ENCODE measurements around the gene VIT.

VIT gene

GRCh38 chr2:36750101-36750500, 53.6 kb downstream of the VIT start:
- DNase-seq (ENCODE audit: low read depth): no peak
- no peak for TF ChIP-seq CTCF (IDR thresholded peaks at IDR 0.05; ENCODE audit: control insufficient read depth, insufficient read depth, low read depth, low read length, missing control alignments)
- H3K4me3 ChIP-seq (ENCODE audit: control insufficient read depth, low read depth, low read length): no peak overlapping the region

GRCh38 chr2:36753706-36754221, 57.3 kb downstream of the VIT start:
- no peak overlapping the region for H3K4me3 ChIP-seq (ENCODE audit: control insufficient read depth, low read depth, low read length)
- no peak for DNase-seq (ENCODE audit: low read depth)
- TF ChIP-seq CTCF (IDR thresholded peaks at IDR 0.05; ENCODE audit: control insufficient read depth, insufficient read depth, low read depth, low read length, missing control alignments): no peak

GRCh38 chr2:36754578-36754977, 58.1 kb downstream of the VIT start:
- no peak overlapping the region for H3K4me3 ChIP-seq (ENCODE audit: control insufficient read depth, low read depth, low read length)
- no peak for DNase-seq (ENCODE audit: low read depth)
- no peak for TF ChIP-seq CTCF (IDR thresholded peaks at IDR 0.05; ENCODE audit: control insufficient read depth, insufficient read depth, low read depth, low read length, missing control alignments)

- DNase-seq (ENCODE audit: low read depth): no peak
- no peak for TF ChIP-seq CTCF (IDR thresholded peaks at IDR 0.05; ENCODE audit: control insufficient read depth, insufficient read depth, low read depth, low read length, missing control alignments)
These were observed 59.9 kb downstream of the VIT start for GRCh38 chr2:36756438-36756837.

GRCh38 chr2:36762764-36763490, 66.4 kb downstream of the VIT start:
- no peak for TF ChIP-seq CTCF (IDR thresholded peaks at IDR 0.05; ENCODE audit: control insufficient read depth, insufficient read depth, low read depth, low read length, missing control alignments)
- no peak overlapping the region for H3K4me3 ChIP-seq (ENCODE audit: control insufficient read depth, low read depth, low read length)
- DNase-seq (ENCODE audit: low read depth): no peak

More at GRCh38 chr2:36756438-36756837, 59.9 kb downstream of the VIT start:
- H3K4me3 ChIP-seq (ENCODE audit: control insufficient read depth, low read depth, low read length): no peak overlapping the region

- DNase-seq (ENCODE audit: low read depth): peak; percentile 8
- H3K4me3 ChIP-seq (ENCODE audit: control insufficient read depth, low read depth, low read length): no peak overlapping the region
- no peak for TF ChIP-seq CTCF (IDR thresholded peaks at IDR 0.05; ENCODE audit: control insufficient read depth, insufficient read depth, low read depth, low read length, missing control alignments)
These were observed 72.6 kb downstream of the VIT start for GRCh38 chr2:36769106-36769505.

All from AG09309 (cell line).